HepG2 (cell line): ENCODE results near the gene PTCH1.

Experiments
- ARID2 ChIP-seq: sonication (generic); formaldehyde crosslinking; IDR thresholded peaks from 2 replicates; pipeline ENCODE4 v1.8.1; 2022; ENCODE audit warnings: mild to moderate bottlenecking, missing genetic modification reagents, borderline replicate concordance
- CCAR2 ChIP-seq: fragments of 200-400 bp; formaldehyde crosslinking; optimal IDR thresholded peaks from 2 replicates; pipeline ENCODE3; 2018; ENCODE audit warnings: low read depth, mild to moderate bottlenecking, low read length, moderate library complexity
- E2F5 ChIP-seq: sonication (generic); formaldehyde crosslinking; conservative IDR thresholded peaks from 2 replicates; pipeline ENCODE4 v1.4.0; 2020; ENCODE audit warnings: missing genetic modification reagents
- EP300 ChIP-seq, 3 experiments: sonication (generic) in 1 of 3; formaldehyde crosslinking in 1 of 3; IDR thresholded peaks; 2 replicates each; pipeline versions ENCODE4 v1.5.1 to v1.6.1; 2011 to 2020; ENCODE audit warnings: low read depth in 2 of 3, low read length in 2 of 3, borderline replicate concordance in 1 of 3, improper control_type of control experiment in 1 of 3, mild to moderate bottlenecking in 1 of 3, missing genetic modification reagents in 1 of 3, moderate library complexity in 1 of 3
- POLR2AphosphoS5 ChIP-seq: IDR thresholded peaks from 2 replicates; pipeline ENCODE4 v1.6.1; 2012; ENCODE audit warnings: low read depth, low read length
- TAF1 ChIP-seq: sonication (generic); formaldehyde crosslinking; IDR thresholded peaks from 2 replicates; pipeline ENCODE4 v1.4.0; 2020; ENCODE audit warnings: missing genetic modification reagents
- XBP1 ChIP-seq: sonication (generic); formaldehyde crosslinking; IDR thresholded peaks from 2 replicates; pipeline ENCODE4 v1.5.0; 2020; ENCODE audit warnings: missing genetic modification reagents
- ZNF335 ChIP-seq: sonication (generic); formaldehyde crosslinking; IDR thresholded peaks from 2 replicates; pipeline ENCODE4 v1.4.0; 2020; ENCODE audit warnings: missing genetic modification reagents
- TF ChIP-seq, protein P1 (sequence below): sonication (generic); formaldehyde crosslinking; IDR thresholded peaks from 2 replicates; pipeline ENCODE4 v1.5.0; 2020; ENCODE audit warnings: mild to moderate bottlenecking, missing genetic modification reagents, moderate library complexity
- TF ChIP-seq, protein P2 (sequence below): sonication (generic); formaldehyde crosslinking; IDR thresholded peaks from 2 replicates; pipeline ENCODE4 v1.4.0; 2020; ENCODE audit warnings: mild to moderate bottlenecking, missing genetic modification reagents

- TF ChIP-seq TAF1 (CRISPR knock-in tag) = no peak
- no peak for TF ChIP-seq POLR2AphosphoS5
- no peak for TF ChIP-seq E2F5
- TF ChIP-seq EP300 (IDR thresholded peaks at IDR 0.05; ENCODE audit: low read depth in 2 of 2, low read length in 2 of 2) = no peak
- no peak for TF ChIP-seq EP300 (CRISPR knock-in tag; IDR thresholded peaks at IDR 0.05; ENCODE audit: borderline replicate concordance)
- no peak for TF ChIP-seq ZNF335 (CRISPR knock-in tag)
- no peak for TF ChIP-seq CCAR2
- TF ChIP-seq, protein P1, sequence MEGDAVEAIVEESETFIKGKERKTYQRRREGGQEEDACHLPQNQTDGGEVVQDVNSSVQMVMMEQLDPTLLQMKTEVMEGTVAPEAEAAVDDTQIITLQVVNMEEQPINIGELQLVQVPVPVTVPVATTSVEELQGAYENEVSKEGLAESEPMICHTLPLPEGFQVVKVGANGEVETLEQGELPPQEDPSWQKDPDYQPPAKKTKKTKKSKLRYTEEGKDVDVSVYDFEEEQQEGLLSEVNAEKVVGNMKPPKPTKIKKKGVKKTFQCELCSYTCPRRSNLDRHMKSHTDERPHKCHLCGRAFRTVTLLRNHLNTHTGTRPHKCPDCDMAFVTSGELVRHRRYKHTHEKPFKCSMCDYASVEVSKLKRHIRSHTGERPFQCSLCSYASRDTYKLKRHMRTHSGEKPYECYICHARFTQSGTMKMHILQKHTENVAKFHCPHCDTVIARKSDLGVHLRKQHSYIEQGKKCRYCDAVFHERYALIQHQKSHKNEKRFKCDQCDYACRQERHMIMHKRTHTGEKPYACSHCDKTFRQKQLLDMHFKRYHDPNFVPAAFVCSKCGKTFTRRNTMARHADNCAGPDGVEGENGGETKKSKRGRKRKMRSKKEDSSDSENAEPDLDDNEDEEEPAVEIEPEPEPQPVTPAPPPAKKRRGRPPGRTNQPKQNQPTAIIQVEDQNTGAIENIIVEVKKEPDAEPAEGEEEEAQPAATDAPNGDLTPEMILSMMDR (CRISPR knock-in tag) = no peak
- TF ChIP-seq ARID2 (CRISPR knock-in tag) = no peak
- no peak for TF ChIP-seq XBP1
- TF ChIP-seq, protein P2, sequence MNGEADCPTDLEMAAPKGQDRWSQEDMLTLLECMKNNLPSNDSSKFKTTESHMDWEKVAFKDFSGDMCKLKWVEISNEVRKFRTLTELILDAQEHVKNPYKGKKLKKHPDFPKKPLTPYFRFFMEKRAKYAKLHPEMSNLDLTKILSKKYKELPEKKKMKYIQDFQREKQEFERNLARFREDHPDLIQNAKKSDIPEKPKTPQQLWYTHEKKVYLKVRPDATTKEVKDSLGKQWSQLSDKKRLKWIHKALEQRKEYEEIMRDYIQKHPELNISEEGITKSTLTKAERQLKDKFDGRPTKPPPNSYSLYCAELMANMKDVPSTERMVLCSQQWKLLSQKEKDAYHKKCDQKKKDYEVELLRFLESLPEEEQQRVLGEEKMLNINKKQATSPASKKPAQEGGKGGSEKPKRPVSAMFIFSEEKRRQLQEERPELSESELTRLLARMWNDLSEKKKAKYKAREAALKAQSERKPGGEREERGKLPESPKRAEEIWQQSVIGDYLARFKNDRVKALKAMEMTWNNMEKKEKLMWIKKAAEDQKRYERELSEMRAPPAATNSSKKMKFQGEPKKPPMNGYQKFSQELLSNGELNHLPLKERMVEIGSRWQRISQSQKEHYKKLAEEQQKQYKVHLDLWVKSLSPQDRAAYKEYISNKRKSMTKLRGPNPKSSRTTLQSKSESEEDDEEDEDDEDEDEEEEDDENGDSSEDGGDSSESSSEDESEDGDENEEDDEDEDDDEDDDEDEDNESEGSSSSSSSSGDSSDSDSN (CRISPR knock-in tag) = no peak
Observed at GRCh38 chr9:95545831-95546567, 29.2 kb upstream of the PTCH1 start.
